Ishikawa (cell line): ENCODE results near the gene KCNK6.

Source experiments
- CEBPB ChIP-seq: IDR thresholded peaks from 2 replicates; pipeline ENCODE4 v1.6.1; 2012
- CREB1 ChIP-seq: IDR thresholded peaks from 2 replicates; pipeline ENCODE4 v1.6.1; 2012; ENCODE audit warnings: low read depth
- EGR1 ChIP-seq: IDR thresholded peaks from 2 replicates; pipeline ENCODE4 v1.6.1; 2012
- EP300 ChIP-seq: IDR thresholded peaks from 2 replicates; pipeline ENCODE4 v1.6.1; 2012; ENCODE audit warnings: borderline replicate concordance
- FOXM1 ChIP-seq: IDR thresholded peaks from 2 replicates; pipeline ENCODE4 v1.6.1; 2012; ENCODE audit warnings: low read depth, borderline replicate concordance
- MAX ChIP-seq: IDR thresholded peaks from 2 replicates; pipeline ENCODE4 v1.6.1; 2012
- NFIC ChIP-seq: IDR thresholded peaks from 2 replicates; pipeline ENCODE4 v1.6.1; 2012
- RAD21 ChIP-seq: IDR thresholded peaks from 2 replicates; pipeline ENCODE4 v1.6.1; 2012; ENCODE audit warnings: low read depth
- REST ChIP-seq: IDR thresholded peaks from 2 replicates; pipeline ENCODE4 v1.6.1; 2012; ENCODE audit warnings: low read depth, mild to moderate bottlenecking
- TAF1 ChIP-seq: IDR thresholded peaks from 2 replicates; pipeline ENCODE4 v1.6.1; 2012; ENCODE audit warnings: low read depth, mild to moderate bottlenecking
- TCF12 ChIP-seq: IDR thresholded peaks from 2 replicates; pipeline ENCODE4 v1.6.1; 2012; ENCODE audit warnings: low read depth
- TEAD4 ChIP-seq: IDR thresholded peaks from 2 replicates; pipeline ENCODE4 v1.6.1; 2012
- USF1 ChIP-seq: IDR thresholded peaks from 2 replicates; pipeline ENCODE4 v1.6.1; 2012
- YY1 ChIP-seq: IDR thresholded peaks from 2 replicates; pipeline ENCODE4 v1.6.1; 2012; ENCODE audit warnings: low read depth
- ZBTB7A ChIP-seq: IDR thresholded peaks from 2 replicates; pipeline ENCODE4 v1.6.1; 2012; ENCODE audit warnings: low read depth

KCNK6 gene

GRCh38 chr19:38323291-38323690 is 3.6 kb downstream of the KCNK6 start:
- TF ChIP-seq EP300 (no peak), CREB1 (no peak), TAF1 (no peak), RAD21 (no peak), EGR1 (no peak), FOXM1 (no peak), MAX (no peak), REST (no peak), YY1 (no peak)

GRCh38 chr19:38324431-38324830 is 4.8 kb downstream of the KCNK6 start:
- no peak for TF ChIP-seq RAD21
- no peak for TF ChIP-seq USF1
- no peak for TF ChIP-seq MAX
- no peak for TF ChIP-seq CEBPB
- no peak for TF ChIP-seq TEAD4
- TF ChIP-seq EP300: no peak
- TF ChIP-seq TAF1: no peak
- TF ChIP-seq NFIC: no peak
- no peak for TF ChIP-seq CREB1
- no peak for TF ChIP-seq REST
- no peak for TF ChIP-seq FOXM1
- no peak for TF ChIP-seq ZBTB7A
- TF ChIP-seq TCF12: no peak
- TF ChIP-seq EGR1: no peak
- no peak for TF ChIP-seq YY1

- no peak for TF ChIP-seq EP300
- TF ChIP-seq TEAD4: no peak
- TF ChIP-seq ZBTB7A: no peak
- TF ChIP-seq EGR1: no peak
- no peak for TF ChIP-seq USF1
- TF ChIP-seq FOXM1: no peak
- TF ChIP-seq YY1: no peak
- TF ChIP-seq MAX: no peak
- TF ChIP-seq REST: no peak
- TF ChIP-seq CEBPB: no peak
- TF ChIP-seq CREB1: no peak
- no peak for TF ChIP-seq TCF12
- TF ChIP-seq NFIC: no peak
- TF ChIP-seq TAF1: no peak
- TF ChIP-seq RAD21: no peak
These were observed 6.9 kb downstream of the KCNK6 start for GRCh38 chr19:38326591-38326990.

GRCh38 chr19:38329651-38330050 is 10.0 kb downstream of the KCNK6 start:
- no peak for TF ChIP-seq RAD21
- no peak for TF ChIP-seq USF1
- TF ChIP-seq TAF1: no peak
- no peak for TF ChIP-seq TEAD4
- TF ChIP-seq ZBTB7A: no peak
- TF ChIP-seq CREB1: no peak
